HFFc6 (cell line): Measurements from ENCODE around the gene SAMD15. TPM values are rescaled to one million over a fixed set of nuclear protein-coding genes. Genes with fewer than 3 reads are reported as not detected.

Experiments used
- DNase-seq: peaks from one replicate; pipeline ENCODE4 v3.0.0-alpha.2; 2018
- H3K27ac Mint-ChIP-seq: 2 replicates; pipeline ENCODE4 v1.8.0; 2020; ENCODE audit warnings: mild to moderate bottlenecking, mixed read lengths
- H3K27me3 Mint-ChIP-seq: 2 replicates; pipeline ENCODE4 v1.8.0; 2021; ENCODE audit warnings: mild to moderate bottlenecking, moderate library complexity, mixed read lengths; ENCODE audit not compliant: insufficient read depth
- H3K36me3 Mint-ChIP-seq: 2 replicates; pipeline ENCODE4 v1.8.0; 2021; ENCODE audit warnings: low read depth, mixed read lengths
- H3K4me1 Mint-ChIP-seq: 2 replicates; pipeline ENCODE4 v1.8.0; 2020; ENCODE audit warnings: low read depth, mixed read lengths
- H3K4me3 Mint-ChIP-seq: 2 replicates; pipeline ENCODE4 v1.8.0; 2020; ENCODE audit warnings: mild to moderate bottlenecking, moderate library complexity, mixed read lengths
- H3K9me3 Mint-ChIP-seq: 2 replicates; pipeline ENCODE4 v1.8.0; 2020; ENCODE audit warnings: mild to moderate bottlenecking, mixed read lengths
- total RNA-seq, 6 experiments: library from RNA; stranded (reverse); fragmentation: NEBNext Ultra II Directional; extraction: Animal tissue kit (Norgen Biotek cat#: 25700); gene quantifications; 2 replicates in 1 of 6; 3 replicates in 5 of 6; pipeline ENCODE4 v1.2.3, GENCODE V29; 2021
- TF ChIP-seq, protein P1 (sequence below): fragments of 200-600 bp; sonication (generic); IDR thresholded peaks from 2 replicates; pipeline ENCODE4 v1.5.0; 2021; ENCODE audit warnings: antibody characterized with exemption, mild to moderate bottlenecking

Gene SAMD15
- total RNA-seq, 6 experiments from 2014 or later = 0.83 to 1.7 (median 1.3) TPM

DNA sequence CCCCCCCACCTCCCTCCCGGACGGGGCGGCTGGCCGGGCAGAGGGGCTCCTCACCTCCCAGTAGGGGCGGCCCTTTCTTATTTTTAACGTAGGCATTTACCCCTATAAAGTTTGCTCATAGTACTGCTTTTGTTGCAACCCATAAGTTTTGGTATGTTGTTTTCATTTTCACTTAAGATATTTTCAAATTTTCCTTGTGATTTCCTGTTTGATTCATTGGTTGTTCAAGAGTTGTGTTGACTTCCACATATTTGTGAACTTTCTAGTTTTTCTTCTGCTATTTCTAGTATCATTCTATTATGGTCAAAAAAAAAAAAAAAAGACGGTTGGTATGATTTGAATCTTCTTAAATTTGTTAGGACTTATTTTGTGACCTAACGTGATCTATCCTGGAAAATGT lies 39.7 kb downstream of the SAMD15 start:
- Mint-ChIP-seq H3K4me3 (no peak overlapping the region), H3K4me1 (peaks cover 10% of the 10 kb centered on the region), H3K36me3 (peaks cover 8% of the 10 kb centered on the region), H3K27ac (no peak overlapping the region), H3K9me3 (peaks cover 16% of the 10 kb centered on the region), H3K27me3 (no peaks in the 10 kb centered on the region; the same call in 1 of the 2 replicates)
- TF ChIP-seq, protein P1, sequence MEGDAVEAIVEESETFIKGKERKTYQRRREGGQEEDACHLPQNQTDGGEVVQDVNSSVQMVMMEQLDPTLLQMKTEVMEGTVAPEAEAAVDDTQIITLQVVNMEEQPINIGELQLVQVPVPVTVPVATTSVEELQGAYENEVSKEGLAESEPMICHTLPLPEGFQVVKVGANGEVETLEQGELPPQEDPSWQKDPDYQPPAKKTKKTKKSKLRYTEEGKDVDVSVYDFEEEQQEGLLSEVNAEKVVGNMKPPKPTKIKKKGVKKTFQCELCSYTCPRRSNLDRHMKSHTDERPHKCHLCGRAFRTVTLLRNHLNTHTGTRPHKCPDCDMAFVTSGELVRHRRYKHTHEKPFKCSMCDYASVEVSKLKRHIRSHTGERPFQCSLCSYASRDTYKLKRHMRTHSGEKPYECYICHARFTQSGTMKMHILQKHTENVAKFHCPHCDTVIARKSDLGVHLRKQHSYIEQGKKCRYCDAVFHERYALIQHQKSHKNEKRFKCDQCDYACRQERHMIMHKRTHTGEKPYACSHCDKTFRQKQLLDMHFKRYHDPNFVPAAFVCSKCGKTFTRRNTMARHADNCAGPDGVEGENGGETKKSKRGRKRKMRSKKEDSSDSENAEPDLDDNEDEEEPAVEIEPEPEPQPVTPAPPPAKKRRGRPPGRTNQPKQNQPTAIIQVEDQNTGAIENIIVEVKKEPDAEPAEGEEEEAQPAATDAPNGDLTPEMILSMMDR = no peak
- no peak for DNase-seq

DNA sequence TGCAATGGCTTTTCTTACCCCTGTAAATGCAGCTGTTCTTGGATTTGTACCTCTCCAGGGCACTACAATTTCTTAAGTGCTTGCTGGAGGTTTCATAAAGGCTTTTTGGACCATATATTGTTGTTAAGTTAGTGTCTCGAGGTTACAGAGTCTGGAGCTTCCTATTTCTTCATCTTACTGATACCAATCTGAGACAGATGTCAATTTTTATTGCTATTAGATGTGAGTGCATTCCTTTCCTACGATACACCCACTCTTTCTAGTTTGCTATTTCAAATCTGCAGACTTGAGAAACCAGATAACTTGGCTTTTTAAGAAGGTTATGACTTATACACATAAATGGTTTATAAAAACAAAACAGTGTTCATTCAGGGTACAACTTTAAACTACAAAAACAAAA lies 44.0 kb downstream of the SAMD15 start:
- H3K4me3 Mint-ChIP-seq = no peak overlapping the region
- peaks cover 30% of the 10 kb centered on the region for H3K36me3 Mint-ChIP-seq
- peak; percentile 6 for DNase-seq
- peaks cover 12% of the 10 kb centered on the region for H3K4me1 Mint-ChIP-seq
- H3K9me3 Mint-ChIP-seq = peaks cover 16% of the 10 kb centered on the region
- H3K27ac Mint-ChIP-seq = peak overlapping the region; percentile 32; the same call in 1 of the 2 replicates
- TF ChIP-seq, protein P1 = no peak
- H3K27me3 Mint-ChIP-seq = no peaks in the 10 kb centered on the region

DNA sequence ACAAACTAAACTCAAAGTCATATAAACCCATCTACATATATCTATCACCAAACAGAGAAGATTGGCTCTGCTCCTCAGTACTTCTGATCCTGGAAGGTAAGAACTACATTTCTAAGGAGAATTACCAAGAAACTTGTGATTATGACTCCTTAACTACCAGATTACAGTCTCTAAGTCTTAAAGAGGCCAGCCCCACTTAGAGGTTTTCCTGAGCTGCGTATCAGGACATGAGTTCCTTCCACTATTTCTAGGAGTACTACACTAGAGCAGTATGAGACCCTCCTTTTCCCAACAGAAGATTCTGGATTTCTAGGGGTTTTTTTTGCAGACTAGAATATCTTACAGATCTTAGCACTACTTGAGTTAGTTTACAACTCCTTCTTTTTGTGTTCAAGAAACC lies 46.2 kb downstream of the SAMD15 start, which contains the start of gene NOXRED1:
Gene NOXRED1 (minus strand): TSS at position 101 of the 400 bp plus-strand sequence. CDS start 634 bp downstream, outside the sequence.
- no peak within 1 kb of the TSS for H3K27ac Mint-ChIP-seq
- peaks cover 48% of the 10 kb centered on the region for H3K36me3 Mint-ChIP-seq
- no peak within 1 kb of the TSS for H3K4me3 Mint-ChIP-seq
- TF ChIP-seq, protein P1 = no peak
- H3K9me3 Mint-ChIP-seq = peaks cover 16% of the 10 kb centered on the region
- no peak for DNase-seq
- peaks cover 12% of the 10 kb centered on the region for H3K4me1 Mint-ChIP-seq
- H3K27me3 Mint-ChIP-seq = no peaks in the 10 kb centered on the region

DNA sequence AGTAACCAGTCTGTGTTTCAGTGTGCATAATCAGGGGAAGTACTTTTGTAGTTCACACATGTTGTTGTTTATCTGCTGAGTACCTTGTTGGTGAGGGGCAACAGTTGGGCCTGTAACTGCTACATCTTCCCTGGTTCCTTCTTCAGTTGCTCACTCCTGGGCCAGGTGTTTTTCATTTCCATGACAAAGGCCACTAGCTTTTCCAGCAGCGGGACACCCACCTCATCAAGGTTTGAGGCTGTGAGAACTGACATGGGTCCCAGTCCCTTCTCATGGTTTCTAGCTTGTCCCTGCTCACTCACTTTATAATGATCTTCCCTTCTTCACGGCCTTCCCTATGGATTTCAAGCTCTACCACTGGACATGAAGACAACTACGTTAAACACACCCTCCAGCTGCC lies 47.7 kb downstream of the SAMD15 start:
- H3K36me3 Mint-ChIP-seq = peaks cover 58% of the 10 kb centered on the region
- DNase-seq = no peak
- no peak overlapping the region for H3K27ac Mint-ChIP-seq
- H3K27me3 Mint-ChIP-seq = peaks cover 2% of the 10 kb centered on the region; the same call in 1 of the 2 replicates
- TF ChIP-seq, protein P1 = no peak
- H3K4me3 Mint-ChIP-seq = no peak overlapping the region
- H3K4me1 Mint-ChIP-seq = peaks cover 12% of the 10 kb centered on the region
- peaks cover 3% of the 10 kb centered on the region; the same call in 1 of the 2 replicates for H3K9me3 Mint-ChIP-seq

DNA sequence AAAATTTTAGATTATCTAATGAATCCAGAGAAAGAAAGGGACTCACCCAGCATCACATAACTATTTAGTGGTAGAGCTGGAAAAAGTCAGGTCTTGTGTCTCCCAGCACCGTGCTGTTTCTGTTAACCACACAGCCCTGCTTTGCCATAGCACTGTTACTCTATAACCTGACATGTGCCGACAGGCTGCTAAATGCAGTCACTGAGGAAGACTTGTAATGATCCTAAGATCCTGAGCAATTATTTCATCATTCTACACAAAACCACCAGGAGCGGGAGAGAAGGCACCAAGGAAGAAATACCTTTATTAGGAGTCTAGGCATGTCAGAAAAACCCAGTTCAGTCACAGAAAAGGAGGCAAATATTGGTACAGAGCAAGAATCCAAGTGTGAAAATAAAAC lies 49.2 kb downstream of the SAMD15 start:
- Mint-ChIP-seq H3K4me1 (peaks cover 7% of the 10 kb centered on the region), H3K4me3 (no peak overlapping the region), H3K36me3 (peaks cover 57% of the 10 kb centered on the region), H3K27ac (no peak overlapping the region), H3K9me3 (no peaks in the 10 kb centered on the region), H3K27me3 (peaks cover 2% of the 10 kb centered on the region; the same call in 1 of the 2 replicates)
- no peak for DNase-seq
- TF ChIP-seq, protein P1 = no peak
